ENCODE data around the gene ARHGAP25.

The ARHGAP25 gene

GRCh38 chr2:68766376-68766845, 31.8 kb downstream of the ARHGAP25 start:
- DNase-seq (ENCODE audit: low read depth in 2 of 2) = no peak

GRCh38 chr2:68767031-68767961, 32.7 kb downstream of the ARHGAP25 start:
- DNase-seq (ENCODE audit: low read depth in 2 of 2) = no peak

- DNase-seq (ENCODE audit: low read depth in 2 of 2) = no peak
Measured at GRCh38 chr2:68767996-68768395, 33.4 kb downstream of the ARHGAP25 start.

DNA sequence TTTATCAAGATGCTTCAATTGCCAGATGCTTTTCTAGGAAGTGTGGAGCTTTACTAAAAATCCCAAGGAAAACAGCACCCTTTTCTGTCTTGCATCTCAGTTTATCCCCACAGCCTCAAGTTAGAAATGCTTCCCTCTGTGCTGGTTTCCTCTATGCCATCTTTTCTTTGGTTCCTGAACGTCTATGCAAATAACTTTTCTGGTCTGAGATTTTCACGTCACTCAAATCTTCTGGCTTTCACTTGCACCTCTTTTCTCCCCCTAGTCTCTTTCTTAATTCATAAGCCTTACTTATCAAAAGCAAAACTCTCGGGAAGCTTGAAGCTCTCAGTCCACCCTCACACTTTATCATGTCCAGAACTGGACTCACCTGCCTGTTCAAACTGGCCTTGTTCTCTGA, 33.9 kb downstream of the ARHGAP25 start:
- no peak for DNase-seq (ENCODE audit: low read depth in 2 of 2)

- no peak for DNase-seq (ENCODE audit: low read depth in 2 of 2)
Measured at GRCh38 chr2:68768951-68769350, 34.3 kb downstream of the ARHGAP25 start.

DNA sequence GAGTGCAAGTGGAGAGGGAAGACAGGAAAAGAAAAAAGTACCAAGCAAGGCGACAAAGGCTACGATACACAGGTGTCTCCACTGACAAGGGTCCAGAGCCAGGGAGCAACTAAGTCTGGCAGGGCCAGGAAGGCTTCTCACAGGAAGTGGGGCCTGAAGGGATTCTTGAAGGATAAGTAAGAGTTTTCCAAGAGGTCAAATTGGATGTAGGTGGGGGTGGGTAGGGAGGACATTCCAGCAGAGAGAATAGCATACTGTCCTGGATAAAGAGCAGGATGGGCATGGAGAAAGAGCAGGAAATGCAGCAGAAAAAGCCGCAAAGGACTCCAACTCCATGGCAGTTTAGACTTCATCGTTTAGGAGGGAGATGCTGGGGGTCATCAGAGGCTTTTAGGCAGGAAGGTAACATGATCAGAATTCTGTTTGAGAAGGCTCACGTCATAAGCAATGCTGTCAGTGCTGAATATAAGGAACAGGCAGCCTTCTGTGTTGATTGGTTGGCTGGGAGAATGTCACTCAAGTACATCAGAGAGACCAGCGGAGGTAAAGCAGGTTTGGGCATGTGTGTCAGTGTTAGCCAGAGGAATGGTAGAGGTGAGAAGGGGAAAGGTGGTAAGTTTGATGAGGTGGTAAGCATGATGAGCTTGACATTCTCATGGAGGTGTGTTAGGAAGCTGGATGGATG, 35.1 kb downstream of the ARHGAP25 start:
- DNase-seq (ENCODE audit: low read depth in 2 of 2) = no peak

DNA sequence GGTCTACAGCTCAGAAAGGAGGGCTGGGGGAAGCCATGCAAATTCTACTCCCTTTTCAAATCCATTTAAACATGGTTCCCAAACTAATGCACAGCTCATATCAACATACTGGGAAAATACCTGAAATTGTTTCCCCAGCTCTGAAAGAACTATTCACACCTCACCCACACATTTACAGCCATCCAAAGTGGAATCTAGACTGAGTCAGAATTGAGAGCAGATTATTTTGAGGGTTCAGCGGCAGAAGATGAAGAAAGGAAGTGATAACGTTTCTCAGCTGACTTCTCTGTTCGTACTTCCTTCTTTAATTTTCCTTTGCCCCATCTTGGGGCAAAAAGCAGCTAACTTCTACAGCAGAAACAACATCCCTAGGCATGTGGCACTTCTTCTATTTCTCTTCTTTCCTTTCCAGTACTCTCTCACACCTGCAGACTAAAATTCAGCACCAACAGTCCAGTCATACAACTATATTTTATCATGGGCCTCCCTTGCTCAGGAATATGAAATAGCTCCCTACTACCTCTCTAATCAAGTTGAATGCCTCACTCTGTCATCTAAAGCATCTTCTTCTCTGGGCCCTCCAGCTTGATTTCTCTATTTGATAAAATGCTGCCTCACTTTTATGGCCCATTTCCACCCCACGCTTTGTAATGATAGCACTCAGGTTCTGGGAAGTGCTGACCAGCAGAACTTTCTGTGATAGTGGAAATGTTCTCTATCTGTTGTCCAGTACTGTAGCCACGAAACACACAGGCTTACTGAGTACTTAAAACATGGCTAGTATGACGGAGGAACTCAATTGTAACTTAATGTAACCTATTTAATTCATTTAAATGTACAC, 35.9 kb downstream of the ARHGAP25 start:
- no peak for DNase-seq (ENCODE audit: low read depth in 2 of 2)

GRCh38 chr2:68771211-68771751, 36.7 kb downstream of the ARHGAP25 start:
- no peak for DNase-seq (ENCODE audit: low read depth in 2 of 2)

DNA sequence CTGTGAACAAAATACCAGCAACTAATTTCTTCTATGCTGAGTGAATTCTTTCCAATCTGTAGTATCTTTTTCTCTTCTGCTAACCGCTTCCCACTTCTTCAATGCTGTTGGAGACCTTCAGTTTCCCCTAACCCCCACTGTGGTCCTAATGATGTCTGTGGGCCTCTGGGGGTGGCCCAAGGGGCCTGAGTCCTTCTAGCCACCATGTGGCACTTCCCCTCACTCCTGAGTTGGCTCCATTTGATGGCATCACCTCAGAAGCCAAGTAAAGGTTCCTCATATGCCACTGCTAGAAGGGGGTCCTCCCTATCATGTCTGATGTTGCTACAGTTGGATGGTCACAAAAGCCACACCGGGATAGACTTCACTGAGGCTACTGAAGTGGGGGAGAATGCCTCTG, 37.5 kb downstream of the ARHGAP25 start:
- no peak for DNase-seq (ENCODE audit: low read depth in 2 of 2)

- peak in 1 of 2 donors; percentile 46 for DNase-seq (ENCODE audit: low read depth in 2 of 2)
Measured at GRCh38 chr2:68774569-68775271, 40.1 kb downstream of the ARHGAP25 start.

DNA sequence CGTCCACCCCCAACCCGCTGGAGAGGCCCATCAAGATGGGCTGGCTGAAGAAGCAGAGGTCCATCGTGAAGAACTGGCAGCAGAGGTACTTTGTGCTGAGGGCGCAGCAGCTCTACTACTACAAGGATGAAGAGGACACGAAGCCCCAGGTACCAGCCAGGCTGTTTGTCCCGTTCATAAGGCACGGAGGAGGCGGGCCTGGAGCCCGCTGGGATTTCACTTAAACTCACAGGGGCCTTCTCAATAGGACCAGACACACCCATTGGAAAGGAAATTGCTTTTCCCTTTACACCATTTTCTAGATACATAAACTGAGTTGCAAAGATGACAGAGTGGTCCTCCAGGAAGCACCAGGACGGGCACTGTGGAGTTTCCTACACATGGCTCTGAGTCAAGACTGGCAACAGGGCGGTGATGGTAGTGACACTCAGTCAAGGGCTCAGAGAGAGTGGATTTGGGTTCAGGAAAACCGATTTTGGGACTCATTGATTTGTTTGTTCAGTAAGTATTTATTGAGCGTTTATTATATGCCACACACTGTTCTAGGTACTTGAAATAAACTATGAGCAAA, 40.7 kb downstream of the ARHGAP25 start:
- no peak for DNase-seq (ENCODE audit: low read depth in 2 of 2)

DNA sequence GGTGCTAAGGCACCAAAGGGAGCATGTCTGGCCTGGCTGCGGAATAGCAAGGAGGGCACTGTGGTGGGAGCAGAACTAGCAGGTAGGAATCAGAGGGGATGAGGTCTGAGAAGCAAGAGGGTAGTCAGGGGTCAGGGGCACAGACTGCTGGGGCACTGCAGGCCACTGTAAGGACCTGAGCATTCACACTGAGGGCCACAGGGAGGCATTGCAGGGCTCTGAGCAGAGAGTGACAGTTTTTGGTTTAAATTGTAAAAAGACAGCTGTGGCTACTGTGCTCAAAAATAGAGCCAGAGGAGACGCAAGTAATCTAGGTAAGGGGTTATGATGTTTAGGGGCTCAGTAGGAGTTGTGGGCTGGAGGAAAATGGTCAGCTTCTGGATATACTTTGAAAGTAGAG, 41.5 kb downstream of the ARHGAP25 start:
- DNase-seq (ENCODE audit: low read depth in 2 of 2) = no peak

DNA sequence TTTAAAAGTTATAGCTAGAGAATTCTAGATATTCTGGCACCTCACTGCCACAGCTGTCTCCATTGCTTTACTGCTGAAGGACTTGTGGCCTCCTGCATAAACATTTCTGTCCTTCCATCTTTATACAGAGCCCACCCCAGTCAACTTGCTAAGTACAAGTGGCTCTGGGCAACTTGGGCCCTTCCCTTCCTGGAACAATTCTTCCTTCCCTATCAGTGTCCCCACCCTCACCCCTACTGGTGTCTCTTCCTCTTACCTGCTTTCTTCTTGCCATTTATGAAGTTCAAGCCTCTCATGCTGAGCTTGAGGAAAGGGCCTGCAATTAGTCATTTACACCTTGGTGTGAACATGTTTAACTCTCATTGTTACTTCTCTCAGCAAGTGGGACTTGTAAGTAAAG, 45.0 kb downstream of the ARHGAP25 start:
- no peak for DNase-seq (ENCODE audit: low read depth in 2 of 2)

DNA sequence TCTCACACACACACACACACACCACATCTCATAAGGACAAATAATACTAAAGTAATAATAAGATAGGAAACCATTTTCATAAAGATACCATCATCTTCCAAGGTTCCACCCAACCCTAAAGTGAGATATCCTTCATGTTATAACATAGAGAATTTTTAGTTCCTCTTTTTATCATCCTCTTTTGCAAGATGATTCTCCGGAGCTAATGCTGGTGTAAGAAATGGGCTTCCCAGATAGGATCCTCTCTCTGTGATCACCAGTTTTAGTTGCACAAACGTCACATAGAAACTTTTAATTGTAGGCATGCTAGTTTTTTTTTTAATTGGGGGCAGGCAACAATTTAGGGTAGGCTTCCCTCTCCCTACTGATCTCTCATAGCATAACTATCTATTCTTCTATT, 49.6 kb downstream of the ARHGAP25 start:
- no peak for DNase-seq (ENCODE audit: low read depth in 2 of 2)

DNA sequence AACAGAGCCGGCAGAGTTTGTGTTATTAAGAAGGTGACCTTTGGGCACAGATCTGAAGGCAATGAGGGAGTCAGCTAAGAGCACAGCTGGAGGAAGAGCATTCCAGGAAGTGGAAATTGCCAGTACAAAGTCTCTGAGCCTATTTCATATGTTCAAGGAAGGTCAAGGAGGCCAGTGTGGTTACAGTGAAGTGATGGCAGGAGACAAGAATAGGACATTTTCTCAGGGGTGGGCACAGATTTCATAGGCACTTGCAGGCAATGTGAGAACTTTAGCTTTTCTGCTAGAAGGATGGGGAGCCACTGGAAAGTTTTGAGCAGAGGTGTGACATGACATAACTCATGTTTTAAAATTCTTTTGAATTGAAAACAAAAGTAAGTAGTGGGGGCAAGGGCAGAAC, 50.3 kb downstream of the ARHGAP25 start:
- no peak for DNase-seq (ENCODE audit: low read depth in 2 of 2)

DNA sequence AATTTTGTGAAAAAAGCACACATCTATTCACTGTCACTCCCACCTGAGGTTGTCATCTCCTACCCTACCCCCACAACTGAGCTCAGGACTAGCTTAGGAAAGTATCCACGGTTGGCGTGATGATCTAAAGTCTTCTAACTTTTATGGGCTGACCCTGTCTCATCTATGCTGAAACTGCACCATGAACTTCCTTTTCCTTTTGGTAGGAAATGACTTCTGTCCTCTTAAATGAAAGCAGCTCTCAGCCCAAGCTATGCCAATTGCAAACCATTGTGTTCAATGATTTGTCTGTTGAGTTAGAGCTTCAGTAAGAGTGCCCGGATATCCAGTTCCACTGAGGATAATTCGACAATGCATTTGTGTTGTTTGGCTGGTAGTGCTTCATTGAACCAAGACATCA, 52.7 kb downstream of the ARHGAP25 start:
- DNase-seq (ENCODE audit: low read depth in 2 of 2) = no peak

GRCh38 chr2:68789603-68790002, 55.0 kb downstream of the ARHGAP25 start:
- DNase-seq (ENCODE audit: low read depth in 2 of 2) = no peak

DNA sequence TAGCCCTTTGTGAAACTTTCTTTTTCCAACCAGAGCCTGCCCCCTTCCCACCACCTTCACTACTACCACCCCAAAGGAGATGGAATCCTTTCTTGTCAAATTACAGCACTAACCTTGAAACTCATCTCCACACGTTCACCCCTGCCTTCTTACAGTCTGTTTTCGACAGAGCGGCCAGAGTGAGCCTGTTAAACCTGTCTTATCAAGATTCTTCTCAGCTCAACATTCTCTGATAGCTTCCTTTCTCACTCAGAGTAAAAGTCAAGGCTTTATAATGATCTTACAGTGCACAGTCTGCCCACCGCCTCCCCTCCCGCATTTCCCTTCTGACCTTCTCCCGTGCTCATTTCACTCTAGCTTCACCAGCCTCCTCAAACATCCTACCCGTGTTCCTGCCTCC, 56.0 kb downstream of the ARHGAP25 start:
- DNase-seq (ENCODE audit: low read depth in 2 of 2) = no peak

GRCh38 chr2:68791914-68792313, 57.3 kb downstream of the ARHGAP25 start:
- DNase-seq (ENCODE audit: low read depth in 2 of 2) = no peak

GRCh38 chr2:68792751-68793150, 58.1 kb downstream of the ARHGAP25 start:
- DNase-seq (ENCODE audit: low read depth in 2 of 2) = no peak

Data from activated CD8-positive, alpha-beta memory T cell treated with anti-CD3 and anti-CD28 coated beads for 4 hours (primary cell).